Sigmoid colon (tissue), 4 donors: Measurements from ENCODE around the gene RFT1.

ENCODE experiments used
- EP300 ChIP-seq, 4 donors: sonication (generic); formaldehyde crosslinking; IDR thresholded peaks; one replicate each; pipeline ENCODE4 v1.6.1; 2017; ENCODE audit warnings: antibody characterized with exemption in 4 of 4
- TF ChIP-seq, protein P1 (sequence below), 4 experiments: fragments of 450-650 bp in 3 of 4; fragments of 200-600 bp in 1 of 4; IDR thresholded peaks; one replicate each; pipeline ENCODE4 v1.5.1; 2016 to 2019; ENCODE audit warnings: antibody characterized with exemption in 4 of 4, mild to moderate bottlenecking in 3 of 4, moderate library complexity in 2 of 4

GRCh38 chr3:53097887-53098286 lies 32.3 kb downstream of the RFT1 start:
- no peak for TF ChIP-seq EP300 (IDR thresholded peaks at IDR 0.05)
- TF ChIP-seq, protein P1, sequence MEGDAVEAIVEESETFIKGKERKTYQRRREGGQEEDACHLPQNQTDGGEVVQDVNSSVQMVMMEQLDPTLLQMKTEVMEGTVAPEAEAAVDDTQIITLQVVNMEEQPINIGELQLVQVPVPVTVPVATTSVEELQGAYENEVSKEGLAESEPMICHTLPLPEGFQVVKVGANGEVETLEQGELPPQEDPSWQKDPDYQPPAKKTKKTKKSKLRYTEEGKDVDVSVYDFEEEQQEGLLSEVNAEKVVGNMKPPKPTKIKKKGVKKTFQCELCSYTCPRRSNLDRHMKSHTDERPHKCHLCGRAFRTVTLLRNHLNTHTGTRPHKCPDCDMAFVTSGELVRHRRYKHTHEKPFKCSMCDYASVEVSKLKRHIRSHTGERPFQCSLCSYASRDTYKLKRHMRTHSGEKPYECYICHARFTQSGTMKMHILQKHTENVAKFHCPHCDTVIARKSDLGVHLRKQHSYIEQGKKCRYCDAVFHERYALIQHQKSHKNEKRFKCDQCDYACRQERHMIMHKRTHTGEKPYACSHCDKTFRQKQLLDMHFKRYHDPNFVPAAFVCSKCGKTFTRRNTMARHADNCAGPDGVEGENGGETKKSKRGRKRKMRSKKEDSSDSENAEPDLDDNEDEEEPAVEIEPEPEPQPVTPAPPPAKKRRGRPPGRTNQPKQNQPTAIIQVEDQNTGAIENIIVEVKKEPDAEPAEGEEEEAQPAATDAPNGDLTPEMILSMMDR (IDR thresholded peaks at IDR 0.05), result no peak
